H1 (cell line): ENCODE data around the gene FOXL2NB. TPM values are rescaled to one million over a fixed set of nuclear protein-coding genes. Genes with fewer than 3 reads are reported as not detected.

Experiments
- CTCF ChIA-PET: fragments of 300-600 bp; sonication (Branson Sonifier 250); formaldehyde crosslinking; loops from one replicate; lab custom pipeline; 2021; ENCODE audit not compliant: partially characterized antibody; lab: Charles Lee
- POLR2A ChIA-PET: fragments of 300-600 bp; sonication (Branson Sonifier 250); formaldehyde crosslinking; loops from one replicate; lab custom pipeline; 2021; ENCODE audit warnings: inconsistent platforms; ENCODE audit not compliant: partially characterized antibody; lab: Charles Lee
- DNase-seq, 2 experiments: peaks; one replicate each; pipeline versions ENCODE4 v3.0.0 to v3.0.0-alpha.2; 2010 to 2022; ENCODE audit warnings: low spot score in 2 of 2, low read depth in 1 of 2, mixed read lengths in 1 of 2
- FAIRE-seq: peaks from 2 replicates; lab custom pipeline; 2011; peaks lifted over from hg19 to GRCh38; lab: Jason Lieb, UNC
- H2AFZ ChIP-seq: 2 replicates; pipeline ENCODE4 v1.8.1; 2012; ENCODE audit warnings: low read length, inconsistent platforms
- H2AK5ac ChIP-seq: 2 replicates; pipeline ENCODE4 v1.6.1; 2013; ENCODE audit warnings: low read depth, low read length
- H2BK120ac ChIP-seq: replicated peaks from 2 replicates; pipeline ENCODE3; 2013; ENCODE audit warnings: low read depth, low read length, inconsistent platforms
- H2BK12ac ChIP-seq: 2 replicates; pipeline ENCODE4 v1.6.1; 2013; ENCODE audit warnings: low read depth, low read length
- H2BK15ac ChIP-seq: 2 replicates; pipeline ENCODE4 v1.6.1; 2013; ENCODE audit warnings: low read length
- H2BK20ac ChIP-seq: 2 replicates; pipeline ENCODE4 v1.6.1; 2013; ENCODE audit warnings: low read length
- H2BK5ac ChIP-seq: 2 replicates; pipeline ENCODE4 v1.6.1; 2013; ENCODE audit warnings: low read depth, low read length
- H3K14ac ChIP-seq: 2 replicates; pipeline ENCODE4 v1.6.1; 2013; ENCODE audit warnings: inconsistent platforms; ENCODE audit not compliant: insufficient read length
- H3K18ac ChIP-seq: 2 replicates; pipeline ENCODE4 v1.6.1; 2013; ENCODE audit warnings: low read length; ENCODE audit errors: extremely low read depth
- H3K23ac ChIP-seq: 2 replicates; pipeline ENCODE4 v1.6.1; 2013; ENCODE audit warnings: inconsistent platforms; ENCODE audit not compliant: insufficient read length
- H3K23me2 ChIP-seq: 2 replicates; pipeline ENCODE4 v1.6.1; 2013; ENCODE audit warnings: low read depth, low read length
- H3K27ac ChIP-seq: 2 replicates; pipeline ENCODE4 v1.6.1; 2011; ENCODE audit warnings: low read depth, low read length, inconsistent platforms
- H3K27me3 ChIP-seq, 4 experiments: replicated peaks in 1 of 4; 1 replicate in 1 of 4; 2 replicates in 3 of 4; pipeline versions ENCODE4 v1.6.1 to v1.8.1; 2011 to 2013; ENCODE audit warnings: low read length in 3 of 4, mild to moderate bottlenecking in 3 of 4, inconsistent platforms in 2 of 4, mixed read lengths in 2 of 4, moderate library complexity in 1 of 4; ENCODE audit not compliant: control insufficient read depth in 3 of 4, insufficient read depth in 3 of 4; ENCODE audit errors: extremely low read depth in 1 of 4
- H3K36me3 ChIP-seq, 4 experiments: 2 replicates each; pipeline versions ENCODE4 v1.6.1 to v1.8.1; 2011 to 2013; ENCODE audit warnings: mild to moderate bottlenecking in 4 of 4, low read length in 3 of 4, moderate library complexity in 2 of 4, control low read depth in 1 of 4, inconsistent platforms in 1 of 4; ENCODE audit not compliant: insufficient read depth in 4 of 4, control insufficient read depth in 2 of 4
- H3K4ac ChIP-seq: replicated peaks from 2 replicates; pipeline ENCODE3; 2013; ENCODE audit warnings: low read length, low read depth, mixed read lengths, inconsistent platforms; ENCODE audit not compliant: insufficient read length
- H3K4me1 ChIP-seq, 4 experiments: replicated peaks in 1 of 4; 1 replicate in 1 of 4; 2 replicates in 3 of 4; pipeline versions ENCODE4 v1.6.1 to v1.8.1; 2011 to 2013; ENCODE audit warnings: low read length in 3 of 4, inconsistent platforms in 2 of 4, mixed read lengths in 1 of 4; ENCODE audit not compliant: insufficient read depth in 4 of 4, control insufficient read depth in 3 of 4
- H3K4me2 ChIP-seq, 2 experiments: 2 replicates each; pipeline versions ENCODE4 v1.6.1 to v1.8.1; 2011 to 2013; ENCODE audit warnings: low read depth in 2 of 2, low read length in 2 of 2, control low read depth in 1 of 2, inconsistent platforms in 1 of 2, mild to moderate bottlenecking in 1 of 2; ENCODE audit not compliant: insufficient read depth in 1 of 2
- H3K4me3 ChIP-seq, 4 experiments: fragments of 200-600, 300-600 bp in 1 of 4; sonication (generic), shearing (Covaris generic), sonication (Bioruptor Twin) in 1 of 4; 2 replicates each; pipeline versions ENCODE4 v1.5.1 to v1.8.1; 2011 to 2016; ENCODE audit warnings: low read length in 4 of 4, low read depth in 3 of 4, control low read depth in 2 of 4, inconsistent platforms in 2 of 4, mild to moderate bottlenecking in 2 of 4, mixed read lengths in 1 of 4, moderate library complexity in 1 of 4; ENCODE audit not compliant: insufficient read depth in 2 of 4; ENCODE audit errors: extremely low read depth in 1 of 4
- H3K56ac ChIP-seq: replicated peaks from 2 replicates; pipeline ENCODE3; 2013; ENCODE audit warnings: low read depth, mild to moderate bottlenecking, mixed read lengths, low read length, inconsistent platforms; ENCODE audit not compliant: insufficient read length
- H3K79me1 ChIP-seq: 2 replicates; pipeline ENCODE4 v1.6.1; 2013; ENCODE audit warnings: low read depth, low read length, control low read depth
- H3K79me2 ChIP-seq, 2 experiments: 2 replicates each; pipeline versions ENCODE4 v1.6.1 to v1.8.1; 2012 to 2013; ENCODE audit warnings: low read length in 2 of 2, mild to moderate bottlenecking in 2 of 2, inconsistent platforms in 1 of 2; ENCODE audit not compliant: insufficient read depth in 2 of 2, control insufficient read depth in 1 of 2
- H3K9ac ChIP-seq, 4 experiments: replicated peaks in 1 of 4; 1 replicate in 1 of 4; 2 replicates in 3 of 4; pipeline versions ENCODE4 v1.6.1 to v1.8.1; 2011 to 2013; ENCODE audit warnings: low read depth in 3 of 4, low read length in 3 of 4, control low read depth in 2 of 4, mild to moderate bottlenecking in 2 of 4, moderate library complexity in 2 of 4, inconsistent platforms in 1 of 4; ENCODE audit errors: extremely low read depth in 1 of 4
- H3K9me3 ChIP-seq, 2 experiments: 2 replicates each; pipeline versions ENCODE4 v1.6.1 to v1.8.1; 2012 to 2013; ENCODE audit warnings: mild to moderate bottlenecking in 2 of 2, moderate library complexity in 2 of 2, control low read depth in 1 of 2, inconsistent platforms in 1 of 2, low read depth in 1 of 2, low read length in 1 of 2, mixed read lengths in 1 of 2; ENCODE audit not compliant: insufficient read depth in 2 of 2
- H4K20me1 ChIP-seq, 2 experiments: replicated peaks in 1 of 2; 2 replicates each; pipeline versions ENCODE3 to v1.8.1; 2011 to 2013; ENCODE audit warnings: inconsistent platforms in 2 of 2, low read length in 2 of 2, mild to moderate bottlenecking in 1 of 2; ENCODE audit not compliant: insufficient read depth in 2 of 2, control insufficient read depth in 1 of 2
- H4K5ac ChIP-seq: 2 replicates; pipeline ENCODE4 v1.6.1; 2013; ENCODE audit warnings: low read length, low read depth, mixed read lengths, inconsistent platforms; ENCODE audit not compliant: insufficient read length
- H4K8ac ChIP-seq: 2 replicates; pipeline ENCODE4 v1.8.0; 2013; ENCODE audit warnings: mild to moderate bottlenecking, moderate library complexity, low read length, inconsistent platforms; ENCODE audit not compliant: insufficient read depth; ENCODE audit errors: extremely low read depth
- H4K91ac ChIP-seq: replicated peaks from 2 replicates; pipeline ENCODE3; 2013; ENCODE audit warnings: low read length, mixed read lengths, inconsistent platforms; ENCODE audit not compliant: insufficient read length
- CHD2 ChIP-seq: IDR thresholded peaks from 2 replicates; pipeline ENCODE4 v1.6.1; 2012; ENCODE audit warnings: low read length, improper control_type of control experiment
- EZH2 ChIP-seq: fragments of 200-600 bp; sonication (generic); IDR thresholded peaks from 2 replicates; pipeline ENCODE4 v1.7.1; 2012; ENCODE audit warnings: low read depth, mild to moderate bottlenecking, moderate library complexity, low read length, inconsistent platforms; ENCODE audit not compliant: severe bottlenecking
- FOSL1 ChIP-seq: IDR thresholded peaks from 2 replicates; pipeline ENCODE4 v1.6.1; 2011; ENCODE audit warnings: mild to moderate bottlenecking, low read depth, low read length, moderate library complexity; ENCODE audit not compliant: insufficient read depth
- RNF2 ChIP-seq: fragments of 200-900, 300-1000 bp; sonication (generic); IDR thresholded peaks from 2 replicates; pipeline ENCODE4 v1.7.1; 2016; ENCODE audit warnings: borderline replicate concordance, low read depth, mild to moderate bottlenecking, antibody characterized with exemption, low read length; ENCODE audit not compliant: poor library complexity, severe bottlenecking; ENCODE audit errors: missing control alignments
- SUZ12 ChIP-seq: fragments of 200-600 bp; sonication (generic); IDR thresholded peaks from 2 replicates; pipeline ENCODE4 v1.6.1; 2012; ENCODE audit warnings: mild to moderate bottlenecking, inconsistent platforms, low read length, moderate library complexity, mixed read lengths
- TEAD4 ChIP-seq: IDR thresholded peaks from 2 replicates; pipeline ENCODE4 v1.6.1; 2012; ENCODE audit warnings: low read depth, low read length, inconsistent platforms, mixed read lengths
- WGBS, 2 experiments: shearing (Covaris generic) in 1 of 2; methylation state at CpG; one replicate each; pipeline versions ENCODE4 v1.1.6 to v1.1.7; 2013 to 2015; ENCODE audit warnings: low lambda C conversion rate in 2 of 2, mixed read lengths in 2 of 2, inconsistent platforms in 1 of 2, low coverage in 1 of 2, missing lambda C conversion rate in 1 of 2; ENCODE audit not compliant: insufficient replicate concordance in 2 of 2, insufficient coverage in 1 of 2, insufficient read length in 1 of 2; ENCODE audit errors: extremely low coverage in 1 of 2, missing lambda C conversion rate in 1 of 2; 5-methylcytosine and 5-hydroxymethylcytosine counted together
- polyA plus RNA-seq, 7 experiments: library from polyadenylated mRNA; depleted of rRNA in 3 of 7; stranded (reverse) in 5 of 7; unstranded in 2 of 7; fragments of >200 nt in 5 of 7; fragments of 200-250 nt in 2 of 7; gene quantifications; 1 replicate in 5 of 7; 2 replicates in 1 of 7; 4 replicates in 1 of 7; pipeline versions ENCODE4 v1.2.1 to v1.2.3, GENCODE V29; 2011 to 2013; ENCODE audit warnings: missing spikeins in 2 of 7, mixed read lengths in 2 of 7
- total RNA-seq: library from RNA; stranded (reverse); fragmentation: NEBNext Ultra II Directional; extraction: Animal tissue kit (Norgen Biotek cat#: 25700); gene quantifications from 2 replicates; pipeline ENCODE4 v1.2.1, GENCODE V29; 2021
- TF ChIP-seq, protein P1 (sequence below): IDR thresholded peaks from 2 replicates; pipeline ENCODE4 v1.6.1; 2012; ENCODE audit warnings: inconsistent platforms

The FOXL2NB gene
- total and polyA plus RNA-seq, 2 of the 8 experiments (the other 6 are each of a cell fraction or from before 2014, with no cell fraction given): 5.4 to 7.3 TPM

DNA sequence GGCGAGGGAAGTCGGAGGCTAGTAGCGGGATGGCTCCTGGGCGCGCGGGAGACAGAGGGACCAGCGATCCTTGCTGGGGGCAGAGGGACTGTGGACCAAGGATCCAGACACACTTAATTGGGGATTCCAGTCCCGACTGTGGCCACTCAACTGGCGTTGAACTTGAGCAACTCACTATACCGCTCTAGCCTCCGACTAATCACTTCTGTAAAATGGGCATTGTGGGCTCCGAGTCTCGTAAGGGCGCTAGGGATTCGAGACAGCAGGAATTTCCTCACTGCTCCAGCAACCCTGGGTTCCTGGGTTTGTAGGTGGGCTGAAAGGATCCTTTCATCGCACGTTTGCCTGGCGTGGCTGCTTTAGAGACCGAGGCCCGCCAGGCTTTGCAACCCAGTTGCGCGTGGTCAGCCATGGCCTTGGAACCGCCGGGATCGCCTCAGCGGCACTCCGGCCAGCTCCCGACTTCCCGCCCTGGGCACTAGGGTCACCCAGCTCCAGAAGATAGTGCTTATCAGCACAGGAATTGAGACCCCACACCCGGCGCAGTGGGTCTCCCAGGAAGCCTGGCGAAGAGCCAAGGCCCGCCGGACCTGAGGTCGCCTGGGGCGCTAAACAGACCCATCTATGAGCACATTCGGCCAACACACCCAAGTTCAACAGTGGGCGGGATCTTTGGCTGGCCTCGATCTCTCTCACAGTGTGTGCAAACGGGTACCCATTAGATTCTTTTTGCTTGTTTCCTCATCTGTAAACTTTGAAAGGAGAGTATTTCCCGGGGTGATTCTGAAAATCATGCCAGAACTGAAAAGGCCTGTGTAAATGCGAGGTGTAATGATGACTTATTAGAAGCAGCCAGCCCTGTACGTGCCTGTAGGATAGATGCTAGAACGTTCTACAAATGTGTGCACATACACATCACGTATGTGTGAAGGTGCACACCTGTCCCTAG, 10.0 kb upstream of the FOXL2NB start:
- peaks cover 9 to 28% (median 19%) of the 10 kb centered on the region in 4 experiments for H3K4me1 ChIP-seq
- H4K8ac ChIP-seq: no peak overlapping the region
- no peak for FAIRE-seq
- no peaks in the 10 kb centered on the region for H3K79me2 ChIP-seq
- H3K14ac ChIP-seq: no peak overlapping the region
- TF ChIP-seq SUZ12: peak; percentile 97
- no peak for TF ChIP-seq TEAD4
- TF ChIP-seq, protein P1, sequence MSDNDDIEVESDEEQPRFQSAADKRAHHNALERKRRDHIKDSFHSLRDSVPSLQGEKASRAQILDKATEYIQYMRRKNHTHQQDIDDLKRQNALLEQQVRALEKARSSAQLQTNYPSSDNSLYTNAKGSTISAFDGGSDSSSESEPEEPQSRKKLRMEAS: peak; percentile 45
- TF ChIP-seq EZH2: peak; percentile 97
- peak; percentile 53 for TF ChIP-seq RNF2
- TF ChIP-seq CHD2: no peak
- TF ChIP-seq FOSL1: no peak
- H4K5ac ChIP-seq: no peak overlapping the region
- H3K18ac ChIP-seq: peak overlapping the region; percentile 56; the same call in 1 of the 2 replicates
- H2BK12ac ChIP-seq: peak overlapping the region; percentile 70
- H3K23ac ChIP-seq: no peak overlapping the region
- no peak overlapping the region for H2BK120ac ChIP-seq
- H3K27ac ChIP-seq: no peak overlapping the region
- H3K9me3 ChIP-seq: no peaks in the 10 kb centered on the region
- H2AFZ ChIP-seq: peak overlapping the region; percentile 7; the same call in 1 of the 2 replicates
- H3K23me2 ChIP-seq: peaks cover 8% of the 10 kb centered on the region; the same call in 1 of the 2 replicates
- H3K36me3 ChIP-seq: peaks cover 0 to 8% (median 0%) of the 10 kb centered on the region in 4 experiments; a peak in 1 of 8 replicates
- CTCF ChIA-PET: interaction anchor here (0.6 to 15.6 kb wide), 29 partner anchors 10 to 526 kb away, joined by 3 to 223 read pairs (median 4); partner anchors contain the start of genes CEP70, ESYT3, FOXL2 and FOXL2NB
- no peak overlapping the region for H4K91ac ChIP-seq
- H2AK5ac ChIP-seq: peak overlapping the region; percentile 66
- DNase-seq: no peak
- H2BK15ac ChIP-seq: peak overlapping the region; percentile 50; the same call in 1 of the 2 replicates
- peak overlapping the region; percentile 38 to 71 for H3K4me2 ChIP-seq
- peaks cover 9 to 14% of the 10 kb centered on the region in 2 experiments for H4K20me1 ChIP-seq
- peak overlapping the region; percentile 13 for H2BK20ac ChIP-seq
- H3K4me3 ChIP-seq: peak overlapping the region in 3 of 4 experiments; percentile 3 to 59 (median 44); a peak in 7 of 8 replicates
- POLR2A ChIA-PET: interaction anchor here (0.7 to 9.6 kb wide), 4 partner anchors 12 to 516 kb away, joined by 3 to 149 read pairs (median 6); partner anchors contain the start of genes FAIM, FOXL2 and FOXL2NB
- no peak overlapping the region for H3K56ac ChIP-seq
- no peak overlapping the region for H2BK5ac ChIP-seq
- H3K79me1 ChIP-seq: no peaks in the 10 kb centered on the region
- WGBS, 2 experiments: 8% methylated on average over 45 of the region's 45 CpGs; no CpG with 5 or more reads in 1 of the 2 experiments
- H3K9ac ChIP-seq: no peak overlapping the region
- H3K4ac ChIP-seq: no peak overlapping the region
- H3K27me3 ChIP-seq: peaks cover 55 to 79% (median 67%) of the 10 kb centered on the region in 4 experiments
